BLaER1 treated with 17β-estradiol and CSF1 and Interleukin-3, amounts not matched to agents 10 nM and 100 nM (cell line): ENCODE measurements around the gene GAL3ST2.
"Not testable (repeated sequence)": the region's sequence is repeated elsewhere in the genome, so short reads cannot be mapped to it uniquely, and the experiment has no call there.

ENCODE experiments used
- H3K27ac ChIP-seq, 11 experiments: shearing (Covaris generic); formaldehyde crosslinking; 2 replicates each; pipeline ENCODE4 v1.8.1; 2022
- H3K27me3 ChIP-seq, 11 experiments: shearing (Covaris generic); formaldehyde crosslinking; 2 replicates each; pipeline ENCODE4 v1.8.1; 2022
- H3K36me3 ChIP-seq, 11 experiments: shearing (Covaris generic); formaldehyde crosslinking; 2 replicates each; pipeline ENCODE4 v1.8.1; 2022
- H3K4me1 ChIP-seq, 10 experiments: shearing (Covaris generic); formaldehyde crosslinking; 2 replicates each; pipeline ENCODE4 v1.8.1; 2022
- H3K4me2 ChIP-seq, 11 experiments: shearing (Covaris generic); formaldehyde crosslinking; 2 replicates each; pipeline ENCODE4 v1.8.1; 2022
- H3K4me3 ChIP-seq, 10 experiments: shearing (Covaris generic); formaldehyde crosslinking; 2 replicates each; pipeline ENCODE4 v1.8.1; 2022
- H3K9ac ChIP-seq, 11 experiments: shearing (Covaris generic); formaldehyde crosslinking; 2 replicates each; pipeline ENCODE4 v1.8.1; 2022
- H3K9me3 ChIP-seq, 11 experiments: shearing (Covaris generic); formaldehyde crosslinking; replicated peaks in 1 of 11; 2 replicates each; pipeline ENCODE4 v1.8.1; 2022
- H4K20me1 ChIP-seq, 11 experiments: shearing (Covaris generic); formaldehyde crosslinking; 2 replicates each; pipeline ENCODE4 v1.8.1; 2022
- Cebpa-rat ChIP-seq, 11 experiments: shearing (Covaris generic); IDR thresholded peaks; 2 replicates each; pipeline ENCODE4 v1.8.1; 2022

The GAL3ST2 gene

DNA sequence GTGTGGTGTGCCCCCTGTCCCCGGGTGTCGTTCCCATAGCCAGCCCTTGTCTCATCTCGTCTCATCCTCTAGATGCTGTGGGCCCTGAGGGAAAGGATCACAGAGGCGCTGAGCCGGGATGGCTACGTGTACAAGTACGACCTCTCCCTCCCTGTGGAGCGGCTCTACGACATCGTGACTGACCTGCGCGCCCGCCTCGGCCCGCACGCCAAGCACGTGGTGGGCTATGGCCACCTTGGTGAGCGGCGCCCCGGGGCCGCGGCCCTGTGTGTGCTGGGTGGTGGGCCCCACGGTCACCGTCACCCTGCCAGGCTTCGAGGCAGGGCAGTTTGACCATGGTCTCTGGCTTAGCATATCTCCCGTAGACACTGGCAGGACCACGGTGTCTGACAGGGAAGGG, 20.8 kb upstream of the GAL3ST2 start:
- peaks cover 19 to 39% (median 30%) of the 10 kb centered on the region in 10 experiments for H3K4me1 ChIP-seq
- peaks cover 31 to 92% (median 63%) of the 10 kb centered on the region in 11 experiments for H3K36me3 ChIP-seq
- H3K4me2 ChIP-seq = no peak overlapping the region
- no peaks in the 10 kb centered on the region for H3K27me3 ChIP-seq
- H3K9me3 ChIP-seq = peaks cover 4 to 8% (median 5%) of the 10 kb centered on the region in 11 experiments; a peak in 16 of 22 replicates
- no peak overlapping the region for H3K4me3 ChIP-seq
- no peak for TF ChIP-seq Cebpa-rat (IDR thresholded peaks at IDR 0.05)
- no peak overlapping the region for H3K27ac ChIP-seq
- no peaks in the 10 kb centered on the region; a peak in 1 of 22 replicates for H4K20me1 ChIP-seq
- no peak overlapping the region for H3K9ac ChIP-seq

DNA sequence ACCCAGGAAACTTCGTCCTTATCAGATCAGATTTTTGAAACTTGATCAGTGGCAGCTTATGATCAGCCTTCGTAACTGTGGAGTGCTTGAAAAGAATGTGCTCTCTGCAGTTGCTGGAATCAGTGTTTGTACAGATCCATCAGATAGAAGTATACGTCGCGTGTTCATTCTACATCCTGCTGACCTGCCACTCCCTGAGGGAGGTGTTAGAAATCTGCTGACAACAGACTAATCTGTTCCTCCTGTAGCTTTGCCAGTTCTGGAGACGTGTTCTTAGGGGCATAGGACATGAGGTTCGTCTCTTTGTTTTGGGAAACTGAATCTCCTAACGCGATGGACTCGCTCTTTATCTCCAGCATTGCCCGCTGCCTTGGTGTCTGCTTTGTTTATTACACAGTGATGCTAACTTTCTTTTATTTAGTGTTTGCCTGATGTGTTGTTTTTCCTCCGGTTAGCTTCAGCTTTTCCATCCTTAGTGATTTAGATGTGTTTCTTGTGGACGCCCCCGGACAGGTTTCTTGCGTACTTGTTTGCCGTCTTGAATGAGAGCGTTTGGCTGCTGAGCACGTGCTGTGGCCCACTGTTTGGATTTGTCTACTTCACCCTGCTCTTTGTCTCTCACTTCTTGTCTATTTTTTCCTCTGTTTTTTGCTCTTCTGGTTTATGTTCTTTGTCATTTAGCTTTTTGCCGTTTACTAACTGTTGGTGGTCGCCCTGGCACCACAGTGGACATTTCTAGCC, 17.4 kb upstream of the GAL3ST2 start:
- peaks cover 4 to 8% (median 5%) of the 10 kb centered on the region in 11 experiments; a peak in 16 of 22 replicates for H3K9me3 ChIP-seq

DNA sequence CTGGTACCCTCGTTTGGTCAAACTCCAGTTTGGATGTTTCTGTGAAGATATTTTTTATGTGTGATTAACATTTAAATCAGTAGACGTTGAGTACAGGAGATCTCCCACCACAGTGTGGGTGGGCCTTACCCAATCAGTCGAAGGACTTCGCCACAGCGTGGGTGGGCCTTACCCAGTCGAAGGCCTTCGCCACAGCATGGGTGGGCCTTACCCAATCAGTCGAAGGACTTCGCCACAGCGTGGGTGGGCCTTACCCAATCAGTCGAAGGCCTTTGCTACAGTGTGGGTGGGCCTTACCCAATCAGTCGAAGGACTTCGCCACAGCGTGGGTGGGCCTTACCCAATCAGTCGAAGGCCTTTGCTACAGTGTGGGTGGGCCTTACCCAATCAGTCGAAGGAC, 16.7 kb upstream of the GAL3ST2 start:
- H3K9me3 ChIP-seq, H3K27ac ChIP-seq, H4K20me1 ChIP-seq, H3K4me2 ChIP-seq, H3K9ac ChIP-seq, H3K4me3 ChIP-seq, H3K27me3 ChIP-seq: not testable (repeated sequence)
- Histone ChIP-seq H3K36me3 (peaks cover 29 to 58% (median 44%) of the 10 kb centered on the region in 11 experiments), H3K4me1 (peaks cover 35 to 59% (median 49%) of the 10 kb centered on the region in 10 experiments)

More for the DNA sequence above, 17.4 kb upstream of the GAL3ST2 start:
- Histone ChIP-seq H3K9ac (peak overlapping the region in 1 of 11 experiments; percentile 14; a peak in 1 of 22 replicates), H3K36me3 (peaks cover 32 to 65% (median 48%) of the 10 kb centered on the region in 11 experiments), H3K27me3 (no peaks in the 10 kb centered on the region), H3K4me3 (no peak overlapping the region), H3K27ac (peak overlapping the region in 5 of 11 experiments; percentile 8 to 32 (median 25); a peak in 8 of 22 replicates), H3K4me2 (peak overlapping the region in 5 of 11 experiments; percentile 4 to 44 (median 31); a peak in 4 of 22 replicates), H3K4me1 (peaks cover 28 to 55% (median 44%) of the 10 kb centered on the region in 10 experiments), H4K20me1 (no peaks in the 10 kb centered on the region; a peak in 1 of 22 replicates)
- no peak for TF ChIP-seq Cebpa-rat (IDR thresholded peaks at IDR 0.05)

DNA sequence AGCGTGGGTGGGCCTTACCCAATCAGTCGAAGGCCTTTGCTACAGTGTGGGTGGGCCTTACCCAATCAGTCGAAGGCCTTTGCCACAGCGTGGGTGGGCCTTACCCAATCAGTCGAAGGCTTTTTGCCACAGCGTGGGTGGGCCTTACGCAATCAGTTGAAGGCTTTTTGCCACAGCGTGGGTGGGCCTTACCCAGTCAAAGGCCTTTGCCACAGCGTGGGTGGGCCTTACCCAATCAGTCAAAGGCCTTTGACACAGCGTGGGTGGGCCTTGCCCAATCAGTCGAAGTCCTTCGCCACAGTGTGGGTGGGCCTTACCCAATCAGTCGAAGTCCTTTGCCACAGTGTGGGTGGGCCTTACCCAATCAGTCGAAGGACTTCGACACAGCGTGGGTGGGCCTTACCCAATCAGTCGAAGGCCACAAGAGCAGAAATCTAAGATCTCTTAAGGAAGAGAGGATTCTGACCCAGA, 16.3 kb upstream of the GAL3ST2 start:
- no peaks in the 10 kb centered on the region for H3K27me3 ChIP-seq
- TF ChIP-seq Cebpa-rat (IDR thresholded peaks at IDR 0.05) = peak in 2 of 11 experiments; percentile 46 to 48; a peak in 2 of 22 replicates
- H3K4me2 ChIP-seq = no peak overlapping the region; a peak in 1 of 22 replicates
- peaks cover 4 to 8% (median 5%) of the 10 kb centered on the region in 11 experiments; a peak in 16 of 22 replicates for H3K9me3 ChIP-seq
- H3K4me3 ChIP-seq = no peak overlapping the region
- no peak overlapping the region for H3K9ac ChIP-seq
- peaks cover 37 to 62% (median 51%) of the 10 kb centered on the region in 10 experiments for H3K4me1 ChIP-seq
- H3K27ac ChIP-seq = 0 out of 22 replicates have a peak overlapping the region, but pooled peaks of 3 of the 11 experiments have one; percentile 29 to 88 (median 35)
- no peaks in the 10 kb centered on the region for H4K20me1 ChIP-seq
- peaks cover 29 to 55% (median 42%) of the 10 kb centered on the region in 11 experiments for H3K36me3 ChIP-seq

DNA sequence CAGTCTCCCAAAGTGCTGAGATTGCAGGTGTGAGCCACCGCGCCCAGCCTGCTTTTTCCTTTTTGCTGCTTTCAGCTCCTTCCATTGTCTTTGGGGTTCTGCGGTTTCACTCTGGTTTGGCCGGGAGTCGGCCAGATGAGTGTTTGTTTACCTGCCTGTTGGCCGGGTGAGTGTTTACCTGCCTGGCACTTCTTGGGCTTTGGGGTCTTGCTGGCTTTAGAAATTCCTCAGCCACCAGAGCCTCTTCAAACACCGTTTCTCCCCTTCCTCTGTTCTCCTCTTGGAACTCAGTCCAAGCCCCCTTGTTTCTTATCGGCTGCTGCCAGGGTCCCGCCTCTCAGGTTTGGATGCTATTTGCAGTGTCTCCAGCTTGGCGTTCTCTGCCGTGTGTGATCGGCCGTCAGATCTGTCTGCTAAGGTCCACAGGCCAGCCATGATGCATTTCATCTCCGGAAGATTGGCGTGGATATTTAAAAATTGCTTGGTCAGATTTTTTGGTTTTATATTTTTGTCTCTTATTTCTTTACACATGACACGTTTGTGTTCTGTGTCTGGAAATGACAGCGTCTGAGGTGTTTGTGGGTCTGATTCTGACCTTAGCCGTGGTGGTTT, 14.2 kb upstream of the GAL3ST2 start:
- H3K4me1 ChIP-seq = peaks cover 37 to 62% (median 51%) of the 10 kb centered on the region in 10 experiments
- H3K27ac ChIP-seq = peak overlapping the region in 9 of 11 experiments; percentile 66 to 88 (median 83); a peak in 17 of 22 replicates
- H3K9me3 ChIP-seq = peaks cover 4 to 8% (median 5%) of the 10 kb centered on the region in 11 experiments; a peak in 16 of 22 replicates
- TF ChIP-seq Cebpa-rat (IDR thresholded peaks at IDR 0.05) = no peak
- peaks cover 9 to 35% (median 21%) of the 10 kb centered on the region in 11 experiments; a peak in 20 of 22 replicates for H3K36me3 ChIP-seq
- H3K4me3 ChIP-seq = no peak overlapping the region
- H3K9ac ChIP-seq = peak overlapping the region in 9 of 11 experiments; percentile 1 to 76 (median 67); a peak in 9 of 22 replicates
- peak overlapping the region in 9 of 11 experiments; percentile 28 to 85 (median 81); a peak in 14 of 22 replicates for H3K4me2 ChIP-seq
- H4K20me1 ChIP-seq = no peaks in the 10 kb centered on the region
- H3K27me3 ChIP-seq = no peaks in the 10 kb centered on the region

DNA sequence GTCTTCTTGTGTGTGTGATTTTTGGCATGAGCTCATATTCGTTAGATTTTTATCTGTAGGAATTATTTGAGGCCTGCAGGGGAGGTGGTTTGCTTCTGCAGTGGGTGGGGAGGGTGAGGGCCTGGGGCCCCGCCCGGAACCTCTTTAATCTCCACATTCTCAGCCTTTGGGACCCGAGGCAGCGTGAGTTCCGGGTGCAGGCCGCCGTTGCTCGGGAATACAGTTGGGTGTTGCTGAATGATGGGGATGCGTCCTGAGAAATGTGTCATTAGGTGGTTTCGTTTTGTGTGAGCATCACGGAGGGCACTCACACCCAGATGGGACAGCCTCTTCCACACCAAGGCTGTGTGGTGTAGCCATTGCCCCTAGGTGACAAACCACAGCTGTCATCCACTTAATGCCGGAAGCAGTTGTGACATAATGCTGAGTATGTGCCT, 13.7 kb upstream of the GAL3ST2 start:
- H3K4me3 ChIP-seq = no peak overlapping the region
- peak overlapping the region in 10 of 11 experiments; percentile 48 to 88 (median 81); a peak in 17 of 22 replicates for H3K27ac ChIP-seq
- H3K4me2 ChIP-seq = peak overlapping the region; percentile 67 to 85 (median 82); a peak in 19 of 22 replicates
- peaks cover 4 to 8% (median 5%) of the 10 kb centered on the region in 11 experiments; a peak in 16 of 22 replicates for H3K9me3 ChIP-seq
- H3K4me1 ChIP-seq = peaks cover 37 to 67% (median 51%) of the 10 kb centered on the region in 10 experiments
- peaks cover 8 to 29% (median 18%) of the 10 kb centered on the region in 11 experiments; a peak in 19 of 22 replicates for H3K36me3 ChIP-seq
- no peaks in the 10 kb centered on the region for H3K27me3 ChIP-seq
- no peaks in the 10 kb centered on the region for H4K20me1 ChIP-seq
- no peak for TF ChIP-seq Cebpa-rat (IDR thresholded peaks at IDR 0.05)
- peak overlapping the region in 9 of 11 experiments; percentile 49 to 76 (median 67); a peak in 13 of 22 replicates for H3K9ac ChIP-seq

DNA sequence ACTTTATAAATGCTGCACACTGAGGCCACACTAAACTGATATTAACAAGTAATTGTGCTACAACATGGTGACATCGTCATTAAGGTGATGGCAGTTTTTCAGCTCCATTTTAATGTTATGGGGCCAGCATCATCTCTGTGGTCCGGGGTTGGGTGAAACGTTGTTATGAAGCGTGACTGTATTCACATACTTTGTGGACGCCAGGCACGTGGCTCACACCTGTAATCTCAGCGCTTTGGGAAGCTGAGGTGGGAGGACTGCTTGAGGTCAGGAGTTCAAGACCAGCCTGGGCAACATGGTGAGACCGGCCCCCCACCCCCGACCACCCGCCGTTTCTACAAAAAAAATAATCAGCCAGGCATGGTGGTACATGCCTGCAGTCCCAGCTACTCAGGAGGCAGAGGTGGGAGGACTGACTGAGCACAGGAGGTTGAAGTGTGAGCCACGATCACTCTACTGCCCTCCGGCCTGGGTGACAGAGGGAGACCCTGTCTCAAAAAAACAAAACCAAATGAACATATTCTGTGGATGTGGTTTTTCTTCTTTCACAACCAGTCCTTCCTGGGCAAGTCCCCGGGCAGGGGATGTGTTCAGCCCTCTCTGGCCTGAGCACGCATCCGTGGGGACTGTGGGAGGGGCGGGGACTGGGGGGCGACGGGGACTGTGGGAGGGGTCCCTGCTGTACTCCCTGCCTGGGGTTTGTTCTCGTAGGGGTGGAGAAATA, 12.9 kb upstream of the GAL3ST2 start:
- H3K27ac ChIP-seq = peak overlapping the region in 10 of 11 experiments; percentile 64 to 88 (median 81); a peak in 19 of 22 replicates
- no peak for TF ChIP-seq Cebpa-rat (IDR thresholded peaks at IDR 0.05)

More for the DNA sequence above, 12.9 kb upstream of the GAL3ST2 start:
- no peaks in the 10 kb centered on the region for H4K20me1 ChIP-seq
- H3K27me3 ChIP-seq = no peaks in the 10 kb centered on the region
- H3K9ac ChIP-seq = peak overlapping the region; percentile 3 to 76 (median 65); a peak in 21 of 22 replicates
- peak overlapping the region; percentile 67 to 85 (median 82) for H3K4me2 ChIP-seq
- H3K4me1 ChIP-seq = peaks cover 37 to 72% (median 53%) of the 10 kb centered on the region in 10 experiments
- peaks cover 4 to 8% (median 5%) of the 10 kb centered on the region in 11 experiments; a peak in 16 of 22 replicates for H3K9me3 ChIP-seq
- H3K36me3 ChIP-seq = peaks cover 8 to 23% (median 16%) of the 10 kb centered on the region in 11 experiments; a peak in 19 of 22 replicates
- peak overlapping the region in 2 of 10 experiments; percentile 23 to 44; a peak in 5 of 20 replicates for H3K4me3 ChIP-seq
